Measurements from ENCODE around the gene CELF3.
A peak's percentile ranks its signal among the peaks of the same experiment; 100 is the strongest.

CELF3 gene

DNA sequence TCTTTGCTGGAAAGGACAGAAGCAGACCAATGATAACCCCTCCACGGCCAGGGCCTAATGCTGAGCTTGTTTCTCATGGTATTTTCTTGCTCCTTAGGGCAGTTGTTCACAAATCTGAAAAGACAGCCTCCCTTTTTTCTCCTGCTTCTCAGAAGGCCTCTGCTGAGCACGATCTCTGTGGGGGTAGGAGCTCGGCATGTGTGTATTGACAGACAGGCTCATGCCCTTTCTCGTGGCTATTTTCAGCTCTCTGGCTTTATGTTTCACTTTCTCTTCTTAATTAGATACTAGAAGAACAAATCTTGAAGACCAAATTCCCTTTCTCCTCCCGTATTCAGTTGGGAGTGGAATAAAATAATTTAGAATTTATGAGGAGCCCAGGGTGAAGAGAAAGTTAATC lies 4.0 kb upstream of the CELF3 start:
- no peak for DNase-seq

DNA sequence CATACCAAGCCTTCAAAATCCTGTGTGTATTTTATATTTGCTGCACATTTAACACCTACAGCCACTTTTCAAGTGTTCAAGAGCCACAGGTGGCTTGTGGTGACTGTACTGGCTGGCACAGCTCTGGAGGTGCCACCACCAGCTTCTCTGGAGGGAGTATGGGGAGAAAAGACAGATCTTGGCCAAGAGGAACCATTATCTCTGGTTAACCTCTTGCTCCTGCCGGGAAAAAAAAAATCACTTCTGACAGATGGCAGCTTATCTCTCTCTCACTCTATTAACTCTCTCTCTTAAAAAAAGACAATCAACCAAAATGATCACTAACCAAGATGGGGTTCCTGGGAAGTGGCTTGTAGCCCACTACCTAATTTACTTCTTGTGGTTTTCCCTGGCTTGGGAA lies 3.5 kb upstream of the CELF3 start:
- DNase-seq = no peak

DNA sequence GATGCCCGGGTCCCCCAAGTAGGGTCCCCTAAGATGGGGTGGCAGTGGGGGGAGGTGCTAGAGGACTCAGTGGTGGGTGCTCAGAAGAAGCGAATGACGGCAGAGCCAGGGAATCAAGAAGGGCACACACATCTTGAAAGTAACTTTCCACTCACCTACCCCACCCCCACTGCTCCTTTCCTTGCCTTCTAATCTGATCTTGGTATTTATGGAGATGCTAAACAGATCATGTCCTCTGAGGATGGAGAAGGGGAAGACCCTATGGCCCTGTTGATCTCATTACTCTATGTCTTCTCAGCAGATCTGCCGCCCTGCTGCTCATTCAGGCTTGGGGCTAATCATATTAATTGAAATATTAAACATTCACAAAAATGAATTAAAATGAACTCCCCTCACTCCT lies 2.1 kb upstream of the CELF3 start:
- no peak for DNase-seq

DNA sequence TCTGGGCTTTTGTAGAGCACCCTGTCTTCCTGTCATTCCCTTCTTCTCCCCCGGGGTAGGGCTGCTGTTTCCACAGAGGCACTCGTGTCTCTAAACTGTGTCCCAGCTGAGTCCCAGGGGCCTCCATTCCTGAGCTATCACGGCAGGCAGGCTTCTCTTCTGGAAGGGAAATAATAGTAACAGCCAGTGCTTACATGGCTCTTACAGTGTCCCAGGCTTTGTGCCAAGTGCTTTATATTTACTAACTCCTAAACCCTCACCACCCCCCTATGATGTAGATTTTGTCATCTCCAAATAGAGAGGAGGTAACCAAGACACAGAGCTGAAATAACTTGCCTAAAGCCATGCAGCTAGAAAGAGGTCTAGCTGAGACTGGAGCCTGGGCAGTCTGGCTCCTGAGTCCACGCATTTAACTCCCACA lies 1.4 kb upstream of the CELF3 start:
- DNase-seq = no peak

DNA sequence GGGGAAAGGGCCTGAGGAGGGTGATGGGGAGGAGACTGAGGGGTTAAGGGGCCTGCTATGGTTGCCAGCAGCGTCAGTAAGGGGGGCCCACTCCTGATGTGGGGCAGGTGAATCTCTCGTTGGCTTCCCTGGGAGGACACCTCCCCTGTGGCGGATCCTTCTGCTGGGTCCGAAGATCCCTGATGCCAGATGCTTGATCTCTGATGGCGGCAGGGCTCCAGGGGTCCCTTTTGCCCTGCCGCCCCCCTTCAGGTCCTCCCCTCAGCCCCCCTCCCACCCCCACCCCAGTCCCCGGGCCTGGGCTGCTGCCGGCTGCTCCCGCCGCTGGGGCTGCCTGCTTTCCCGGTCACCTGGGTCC lies 219 bp downstream of the CELF3 start:
- no peak for DNase-seq

DNA sequence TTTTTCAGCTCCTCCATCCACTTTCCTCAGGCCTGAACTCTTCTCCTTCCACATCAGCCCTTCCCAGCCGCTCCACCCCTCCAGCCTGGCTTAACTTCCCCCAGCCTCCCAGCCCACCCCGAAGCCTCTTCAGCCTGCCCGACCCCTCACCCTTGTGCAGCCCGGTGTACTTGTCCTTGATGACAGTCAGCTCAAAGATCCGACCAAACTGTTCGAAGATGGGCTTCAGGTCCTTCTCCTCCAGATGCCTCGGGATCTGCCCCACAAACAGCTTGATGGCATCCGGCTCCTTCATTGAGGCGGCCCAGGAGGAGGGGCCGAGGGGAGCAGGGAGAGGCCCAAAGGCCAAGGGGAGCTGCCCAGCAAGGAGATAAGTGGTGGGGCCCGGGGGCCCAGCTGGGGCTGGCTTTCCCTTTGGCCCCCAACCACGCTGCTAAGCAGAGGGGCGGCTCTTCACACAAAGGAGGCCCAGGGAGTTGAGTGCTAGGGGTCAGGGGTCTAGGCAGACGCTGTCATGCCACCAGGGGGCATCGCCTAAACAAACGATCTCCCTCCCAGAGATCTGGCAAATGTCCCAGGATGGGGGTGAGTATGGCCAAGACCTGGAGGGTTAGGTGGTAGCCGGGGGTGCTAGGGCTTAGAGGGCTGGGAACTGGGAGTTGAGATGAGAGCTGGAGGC lies 738 bp downstream of the CELF3 start:
- DNase-seq = no peak

DNA sequence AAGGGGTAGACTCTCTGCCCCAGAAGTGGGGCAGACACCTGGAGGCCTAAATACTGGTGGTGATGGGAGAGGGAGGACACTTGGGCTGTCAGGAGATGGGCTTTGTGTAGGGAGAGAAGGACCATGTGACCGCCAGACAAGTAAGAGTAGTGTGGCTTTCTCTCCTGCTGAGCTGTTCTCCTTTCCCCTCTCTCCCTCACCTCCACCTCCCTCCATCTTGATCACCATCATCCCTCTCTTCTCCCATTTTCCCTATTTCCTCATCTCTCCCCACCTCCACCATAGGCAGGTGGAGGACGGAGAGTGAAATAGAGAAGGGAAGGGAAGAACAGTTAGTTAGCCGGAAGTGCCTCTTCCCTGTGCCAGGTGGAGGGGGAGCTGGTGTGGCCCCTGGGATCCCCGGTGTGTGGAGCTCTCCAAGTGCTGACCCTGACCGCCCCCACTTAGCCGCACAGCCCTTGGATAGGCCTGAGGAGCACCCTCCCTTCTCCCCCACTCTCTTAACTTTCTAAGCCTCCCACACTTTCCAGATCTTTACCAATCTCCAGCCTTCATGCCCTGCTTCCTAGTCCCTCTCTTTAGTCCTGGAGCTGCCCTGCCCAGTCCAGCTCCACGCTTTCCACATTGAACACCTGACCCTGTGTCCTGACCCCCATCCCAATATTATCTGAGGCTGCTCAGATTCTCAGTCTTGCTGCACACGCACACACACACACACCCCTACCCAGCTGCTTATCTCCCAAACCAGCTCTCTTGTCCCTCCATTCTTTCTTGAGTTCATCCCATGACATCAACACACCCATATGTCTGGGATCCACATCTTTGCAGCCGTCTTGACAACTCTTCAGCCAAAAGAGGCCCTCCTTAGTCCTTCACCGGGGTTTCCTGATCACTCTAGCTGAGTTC lies 1.5 kb downstream of the CELF3 start:
- no peak for DNase-seq

DNA sequence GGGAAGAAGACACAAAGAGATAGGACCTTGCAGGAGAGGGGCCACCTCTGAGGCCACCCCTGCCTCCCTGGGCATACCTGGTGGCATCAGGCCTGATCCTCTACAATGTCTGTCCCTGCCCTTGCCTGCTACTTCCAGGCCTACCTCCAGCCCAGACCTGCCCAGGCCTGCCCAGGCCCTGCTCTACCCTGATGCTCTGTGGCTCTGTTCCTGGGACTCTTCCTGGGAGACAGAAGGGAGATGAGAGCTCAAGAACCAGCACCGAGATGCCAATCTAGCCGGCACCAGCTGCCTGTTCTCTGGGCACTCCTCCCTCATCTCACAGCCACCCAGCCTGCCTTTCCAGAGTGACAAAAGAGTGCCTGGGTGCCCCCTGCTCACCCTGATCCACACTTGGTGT lies 2.7 kb downstream of the CELF3 start:
- no peak for DNase-seq

DNA sequence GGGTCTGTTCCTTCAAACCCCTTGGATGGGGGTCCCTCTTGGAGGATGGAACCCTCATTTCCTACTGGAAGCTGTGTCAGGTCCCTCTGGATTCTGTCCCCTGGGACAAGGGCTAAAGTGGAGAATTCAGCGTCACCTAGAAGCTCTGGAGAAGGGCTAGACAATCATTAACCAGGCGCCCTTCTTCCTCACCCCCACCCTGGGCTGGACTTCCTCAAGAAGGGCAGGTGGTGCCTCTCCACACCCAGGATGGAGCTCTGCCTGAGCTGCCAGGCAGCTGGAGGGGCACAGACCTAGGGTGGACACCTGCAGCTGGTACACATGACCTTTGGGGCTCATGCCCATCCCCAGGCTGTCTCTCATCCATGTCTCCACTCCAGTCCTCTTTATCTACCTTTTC lies 3.6 kb downstream of the CELF3 start:
- no peak for DNase-seq

DNA sequence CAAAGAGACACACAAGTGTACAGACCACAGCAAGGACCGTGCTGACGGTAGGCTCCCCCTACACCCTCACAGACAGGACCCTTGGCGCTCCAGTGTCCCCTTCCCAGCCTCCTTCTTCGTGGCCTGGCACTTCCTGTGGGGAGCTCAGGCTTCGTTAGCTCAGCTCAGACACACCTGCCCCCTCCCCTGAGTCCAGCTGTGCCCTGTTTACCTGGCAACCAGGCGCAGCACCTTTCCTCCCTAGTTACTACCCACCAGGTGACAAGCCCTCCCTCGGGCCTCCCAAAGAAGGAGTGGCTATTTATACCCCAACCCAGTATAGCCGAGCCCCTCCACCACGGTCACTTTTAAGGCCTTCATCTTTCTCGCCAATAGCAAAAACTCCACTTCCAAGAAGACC lies 4.7 kb downstream of the CELF3 start:
- no peak for DNase-seq

DNA sequence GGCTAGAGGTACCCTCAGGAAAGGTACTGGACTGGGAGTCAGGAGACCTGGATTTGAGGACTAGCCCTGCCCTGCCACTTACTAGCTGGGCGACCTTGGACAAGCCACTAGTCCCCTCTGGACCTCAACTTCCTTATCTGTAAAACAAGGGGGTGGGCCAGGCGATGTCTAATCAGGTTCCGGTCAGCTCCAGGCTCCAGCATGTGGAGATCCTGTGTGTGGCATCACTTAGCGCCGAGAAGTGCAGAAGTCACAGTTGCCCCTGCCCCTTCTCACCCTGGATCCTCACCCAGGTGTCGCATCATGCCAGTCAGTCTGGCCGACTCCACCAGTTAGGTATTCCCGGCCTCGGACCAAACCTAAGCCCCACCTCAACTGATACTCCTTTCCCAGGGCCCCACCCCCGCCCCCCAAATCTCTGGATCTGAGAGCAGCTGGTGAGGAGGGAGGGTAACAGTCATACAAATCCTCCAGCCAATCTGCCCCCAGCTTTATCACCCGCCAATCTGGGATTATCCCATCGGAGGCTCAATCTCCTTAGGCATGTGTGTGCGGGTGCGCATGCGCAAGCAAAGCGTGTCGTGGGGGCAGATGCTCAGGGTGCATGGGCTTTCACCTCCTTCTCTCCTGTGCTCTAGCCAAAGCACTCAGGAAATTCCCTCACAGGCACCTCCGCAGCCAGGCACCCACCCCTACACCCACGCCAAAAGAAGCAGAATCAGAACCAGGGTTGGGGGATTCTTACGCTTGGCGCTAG lies 5.4 kb downstream of the CELF3 start:
- no peak for DNase-seq

DNA sequence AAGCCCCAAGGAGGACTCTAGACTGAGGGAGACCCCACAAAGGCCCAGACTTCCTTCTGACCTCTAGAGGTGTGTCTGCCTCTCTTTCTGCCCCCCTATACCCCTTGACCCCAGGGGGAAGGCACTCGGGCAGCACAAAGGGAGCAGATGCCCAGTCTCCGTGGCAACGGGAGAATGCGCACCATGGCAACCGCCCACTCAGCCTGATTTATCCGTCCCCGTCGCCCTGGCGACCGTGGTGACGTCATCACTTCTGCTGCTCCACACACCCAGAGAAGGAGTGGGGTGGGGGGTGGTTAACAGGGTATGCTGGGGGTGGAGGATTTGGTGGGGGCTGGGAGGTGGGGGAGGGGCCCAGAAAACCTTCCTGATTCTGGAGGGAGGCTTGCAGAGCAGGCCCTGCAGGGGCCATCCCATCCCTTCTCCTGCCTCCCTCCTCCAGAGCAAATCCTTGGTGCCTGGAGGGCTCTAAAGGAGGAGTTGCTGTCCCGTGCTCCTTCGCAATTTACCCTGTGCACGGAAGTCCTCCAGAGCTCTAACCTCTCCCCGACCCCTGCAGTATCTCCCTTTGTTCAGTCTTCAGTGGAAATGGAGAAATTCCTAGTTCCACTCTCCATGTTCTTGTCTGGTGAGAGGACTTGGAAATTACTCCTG lies 6.3 kb downstream of the CELF3 start:
- DNase-seq = peak; percentile 35 to 39

DNA sequence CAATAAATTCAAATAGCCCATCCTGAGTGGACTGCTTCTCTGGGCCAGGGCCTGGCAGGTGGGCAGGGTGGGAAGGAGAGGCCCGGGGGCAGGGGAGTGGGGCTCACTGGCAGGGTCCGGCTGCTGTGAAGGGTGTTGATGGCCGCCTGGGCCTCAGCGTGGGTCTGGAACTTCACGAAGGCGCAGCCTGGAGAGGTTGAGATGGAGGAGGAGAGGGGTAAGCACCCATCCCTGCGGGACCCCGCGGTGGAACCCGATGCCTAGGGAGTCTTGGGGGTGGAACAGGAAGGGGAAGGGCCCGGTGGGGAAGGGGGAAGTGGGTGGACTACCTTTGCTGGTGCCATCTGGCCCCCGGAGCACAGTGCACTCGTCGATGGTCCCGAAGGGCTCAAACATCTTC lies 7.7 kb downstream of the CELF3 start:
- no peak for DNase-seq

DNA sequence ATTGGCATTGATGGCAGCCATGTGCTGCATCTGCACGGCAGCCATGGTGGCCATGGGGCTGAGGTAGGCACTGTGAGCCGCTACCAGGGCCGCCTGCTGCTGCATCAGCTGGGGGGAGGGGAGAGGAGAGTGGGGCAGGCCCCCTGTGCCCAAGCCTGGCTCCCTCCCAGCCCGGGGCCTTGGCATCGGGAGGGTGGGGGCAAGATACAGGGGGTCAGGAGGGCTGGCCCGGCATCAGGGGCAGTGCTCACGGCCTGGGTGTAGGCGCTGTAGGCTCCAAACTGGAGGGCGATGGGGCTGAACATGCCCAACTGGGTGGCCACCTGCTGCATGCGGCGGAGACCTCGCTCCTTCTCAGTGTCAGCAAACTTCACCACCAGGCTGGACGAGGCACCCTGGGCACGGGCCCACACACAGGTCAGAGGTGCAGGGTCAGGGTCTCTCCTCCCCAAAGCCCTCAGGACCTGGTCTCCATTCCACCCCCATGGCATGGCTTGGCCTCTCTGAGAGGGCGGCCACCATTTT lies 9.0 kb downstream of the CELF3 start:
- no peak for DNase-seq

DNA sequence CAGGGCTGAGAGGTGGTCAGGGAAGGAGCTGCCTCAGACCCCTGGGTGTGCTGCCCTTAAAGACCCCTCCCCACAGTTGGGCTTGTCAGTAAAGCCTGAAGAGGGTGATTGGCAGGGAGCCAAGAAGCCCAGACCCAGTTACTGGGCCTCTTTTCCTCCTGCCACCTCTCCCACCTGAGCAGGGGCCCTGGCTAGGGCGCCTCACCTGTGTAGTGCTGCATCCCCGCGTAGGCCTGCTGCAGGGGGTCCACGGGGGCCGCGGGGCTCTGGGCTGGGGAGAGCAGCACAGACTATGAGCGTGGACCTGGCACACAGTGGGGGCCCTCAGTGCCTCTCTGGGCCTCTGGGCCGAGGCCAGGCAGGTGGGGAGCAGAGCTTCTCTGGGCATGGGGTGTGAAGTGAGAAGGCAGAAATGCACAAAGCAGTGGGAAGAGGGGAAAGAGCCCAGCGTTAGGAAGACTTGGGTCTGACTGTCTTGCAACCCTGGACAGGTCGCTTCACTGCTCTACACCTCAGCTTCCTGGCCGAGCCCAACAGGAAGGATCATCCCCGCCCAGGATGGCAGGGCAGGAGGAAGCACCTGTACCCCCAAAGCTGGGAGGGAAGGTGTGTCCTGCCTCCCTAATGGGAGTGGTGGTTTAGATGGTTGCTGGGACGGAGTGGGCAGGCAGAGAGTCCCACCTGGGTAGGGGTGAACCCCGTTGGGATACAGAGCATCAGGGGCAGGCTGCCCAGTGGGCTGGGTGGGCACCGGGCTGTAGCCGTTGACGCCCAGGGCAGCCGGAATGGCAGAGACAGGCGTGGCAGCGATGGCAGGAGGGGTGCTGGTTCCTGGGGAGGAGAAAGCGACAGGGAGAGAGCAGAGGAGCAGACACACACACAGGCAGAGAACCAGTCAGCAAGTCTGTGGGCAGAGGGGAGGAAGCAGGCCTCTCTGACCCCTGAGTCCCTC lies 9.9 kb downstream of the CELF3 start:
- DNase-seq = no peak

DNA sequence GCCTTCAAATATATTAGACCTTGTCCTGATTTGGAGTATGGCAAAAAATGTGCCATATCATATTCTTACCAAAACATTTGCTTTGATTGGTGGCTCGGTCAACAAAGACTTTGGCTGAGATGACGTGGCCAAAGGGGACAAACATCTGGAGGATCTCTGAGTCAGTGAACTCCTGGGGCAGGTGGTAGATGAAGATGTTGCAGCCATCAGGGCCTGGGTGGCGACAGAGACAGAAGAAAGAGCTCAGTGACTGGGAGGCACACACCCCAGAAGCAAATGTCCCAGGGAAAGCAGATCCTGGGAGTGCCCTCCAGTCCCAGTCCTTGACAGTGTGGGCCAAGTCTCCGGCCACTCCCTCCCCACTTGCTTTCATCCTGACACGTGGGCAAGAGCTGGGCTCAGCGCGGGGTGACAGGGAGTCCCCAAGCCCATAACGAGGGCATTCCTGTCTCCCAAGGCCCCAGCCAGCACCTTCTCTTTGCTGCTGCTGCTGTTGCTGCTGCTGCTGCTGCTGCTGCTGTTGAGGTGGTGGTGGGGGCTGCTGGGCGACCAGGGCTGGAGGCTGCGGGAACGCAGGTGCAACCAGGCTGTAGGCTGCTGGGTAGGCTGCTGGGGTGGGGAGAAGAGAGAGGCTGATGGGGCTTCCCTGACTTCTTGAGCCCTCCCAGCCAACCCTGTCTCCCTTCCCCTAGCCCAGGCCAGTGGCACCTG lies 10.7 kb downstream of the CELF3 start:
- no peak for DNase-seq

DNA sequence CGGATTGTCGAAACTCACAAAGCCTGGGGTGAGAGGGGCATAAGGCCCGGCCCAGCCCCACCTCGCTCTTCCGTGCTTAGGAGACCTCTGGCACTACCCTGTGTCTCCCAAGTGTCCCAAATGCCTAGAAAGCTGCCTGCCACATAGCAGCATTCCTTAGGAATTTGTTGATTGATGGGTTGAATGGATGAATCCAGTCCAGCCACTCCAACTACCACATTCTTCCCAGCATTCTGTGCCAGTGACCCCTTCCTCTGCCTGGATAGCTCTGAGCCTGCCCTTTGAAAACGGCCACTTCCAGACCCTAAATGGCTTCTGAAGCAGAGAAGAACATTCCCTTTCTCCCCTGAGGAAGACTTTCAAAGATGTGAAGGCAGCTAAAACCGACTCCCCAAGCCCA lies 11.5 kb downstream of the CELF3 start:
- no peak for DNase-seq

DNA sequence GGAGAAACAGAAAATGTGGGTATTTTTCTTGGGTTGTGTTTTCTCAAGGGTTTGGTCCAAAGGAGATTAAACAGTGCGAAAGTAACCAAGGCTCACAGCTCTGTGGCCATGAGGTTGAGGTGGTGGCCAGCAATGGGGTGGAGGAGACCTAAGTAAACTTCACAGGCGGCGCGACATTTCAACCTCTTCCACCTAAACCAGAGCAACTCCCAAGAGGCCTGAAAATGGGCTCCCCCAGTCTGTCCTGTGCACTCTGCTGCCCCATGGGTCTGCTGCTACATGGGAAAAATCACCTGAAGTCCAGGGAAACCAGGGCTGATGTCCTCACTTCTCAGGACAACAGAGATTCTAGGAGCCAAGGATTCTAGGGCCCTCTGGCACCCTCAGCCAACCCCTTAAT lies 12.4 kb downstream of the CELF3 start:
- no peak for DNase-seq

DNA sequence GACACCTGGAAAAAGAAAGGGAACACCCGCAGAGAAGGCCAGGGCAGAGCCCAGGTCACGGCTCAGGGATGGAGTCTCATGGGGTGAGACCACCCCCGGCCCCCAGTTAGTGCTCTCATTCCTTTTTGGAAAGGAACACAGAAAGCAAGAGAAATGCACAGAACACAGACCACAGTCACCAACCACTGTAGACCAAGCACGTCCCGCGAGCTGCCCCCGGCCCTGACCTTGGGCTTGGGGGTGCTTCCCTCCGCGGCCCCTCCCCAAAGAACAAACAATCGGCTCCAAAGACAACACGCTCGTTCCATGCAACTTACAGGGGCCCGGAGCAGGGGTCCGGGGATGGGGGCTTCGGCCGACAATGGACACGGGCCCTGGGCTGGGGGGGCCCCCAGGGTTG lies 12.8 kb downstream of the CELF3 start:
- DNase-seq = no peak

DNA sequence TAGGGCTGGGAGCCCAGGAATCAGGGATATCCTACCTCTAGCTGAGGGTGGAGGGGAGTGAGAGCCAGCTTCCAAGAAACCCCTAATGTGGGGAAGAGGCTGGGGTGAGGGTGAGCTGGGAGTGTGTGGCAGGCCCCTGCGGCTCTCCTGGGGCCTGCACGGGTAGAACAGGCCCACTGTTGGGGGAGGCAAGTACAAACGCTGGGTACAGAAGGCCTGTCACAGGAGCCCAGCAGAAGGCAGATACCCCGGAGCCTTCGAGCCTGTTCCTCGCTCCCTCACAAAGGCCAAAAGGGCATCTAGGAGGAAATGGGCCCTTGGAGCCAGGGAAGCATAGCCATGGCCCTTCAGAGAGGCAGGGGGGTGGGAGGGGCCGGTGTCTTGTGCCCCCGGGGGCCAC lies 13.7 kb downstream of the CELF3 start:
- no peak for DNase-seq

DNA sequence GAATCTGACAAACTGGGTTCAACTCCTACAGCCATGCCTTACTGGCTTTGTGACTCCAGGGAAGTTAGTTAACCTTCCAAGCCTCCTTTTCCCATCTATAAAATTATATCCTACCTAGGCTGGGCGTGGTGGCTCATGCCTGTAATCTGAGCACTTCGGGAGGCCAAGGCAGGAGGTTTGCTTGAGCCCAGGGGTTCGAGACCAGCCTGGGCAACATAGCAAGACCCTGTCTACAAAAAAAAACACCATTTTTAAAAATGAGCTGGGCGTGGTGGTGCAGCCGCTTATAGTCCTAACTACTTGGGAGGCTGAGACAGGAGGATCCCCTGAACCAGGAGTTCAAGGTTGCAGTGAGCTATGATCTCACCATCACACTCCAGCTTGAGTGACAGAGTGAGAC lies 15.1 kb downstream of the CELF3 start:
- DNase-seq = no peak
